ENCODE results near the gene DBF4B. TPM values are rescaled to one million over a fixed set of nuclear protein-coding genes. Genes with fewer than 3 reads are reported as not detected.

DBF4B gene
- total RNA-seq, 2 experiments from 2014 or later, result 1.5 TPM

DNA sequence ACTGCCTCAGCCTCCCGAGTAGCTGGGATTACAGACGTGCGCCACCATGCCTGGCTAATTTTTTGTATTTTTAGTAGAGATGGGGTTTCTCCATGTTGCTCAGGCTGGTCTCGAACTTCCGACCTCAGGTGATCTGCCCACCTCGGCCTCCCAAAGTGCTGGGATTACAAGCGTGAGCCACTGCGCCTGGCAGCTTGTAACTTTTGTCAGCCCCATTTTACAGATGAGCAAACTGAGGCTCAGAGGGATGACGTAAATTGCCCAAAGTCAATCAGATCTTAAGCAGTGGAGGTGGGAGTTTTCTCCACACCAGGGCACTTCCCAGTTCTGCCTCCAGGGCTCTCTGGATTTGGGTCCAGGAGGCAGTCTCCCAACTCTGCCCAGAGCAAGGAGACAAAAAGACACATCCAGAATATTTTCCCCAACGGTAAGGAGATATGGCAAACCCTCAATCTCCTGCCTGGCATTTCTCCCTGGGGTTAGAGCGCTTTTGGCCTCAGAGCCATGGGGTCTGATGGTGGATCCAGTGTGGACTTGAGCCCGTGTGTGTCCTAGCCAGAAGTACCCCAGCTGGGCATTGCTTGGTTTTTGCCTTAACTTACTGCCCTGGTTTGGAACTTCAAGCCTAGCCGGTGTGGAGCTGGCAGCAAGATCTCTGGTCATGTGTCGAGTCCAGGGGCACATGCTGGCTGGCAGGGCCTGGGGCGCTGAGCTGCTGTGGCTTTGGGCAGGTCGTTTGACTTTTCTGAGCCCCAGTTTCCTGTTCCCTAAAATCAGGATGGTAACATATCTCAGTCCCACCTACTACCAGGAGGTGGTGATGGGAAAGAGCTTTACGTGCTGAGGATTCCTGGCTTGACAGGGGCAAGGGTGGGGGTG is 53.7 kb downstream of the DBF4B start:
- no peak overlapping the region for H3K27ac ChIP-seq (ENCODE audit: low read depth in 1 of 2, low read length in 2 of 2)
- DNase-seq, result no peak
- H3K9me3 ChIP-seq (ENCODE audit: control insufficient read depth in 1 of 2, insufficient read depth in 1 of 2, low read length in 2 of 2), result peaks cover 0 to 13% of the 10 kb centered on the region in 2 experiments
- ChIA-PET CTCF (no interaction called here), POLR2A (no interaction called here)
- no peak for ATAC-seq (ENCODE audit: poor library complexity)
- no peaks in the 10 kb centered on the region for H3K9me3 Mint-ChIP-seq
- TF ChIP-seq, protein P1, sequence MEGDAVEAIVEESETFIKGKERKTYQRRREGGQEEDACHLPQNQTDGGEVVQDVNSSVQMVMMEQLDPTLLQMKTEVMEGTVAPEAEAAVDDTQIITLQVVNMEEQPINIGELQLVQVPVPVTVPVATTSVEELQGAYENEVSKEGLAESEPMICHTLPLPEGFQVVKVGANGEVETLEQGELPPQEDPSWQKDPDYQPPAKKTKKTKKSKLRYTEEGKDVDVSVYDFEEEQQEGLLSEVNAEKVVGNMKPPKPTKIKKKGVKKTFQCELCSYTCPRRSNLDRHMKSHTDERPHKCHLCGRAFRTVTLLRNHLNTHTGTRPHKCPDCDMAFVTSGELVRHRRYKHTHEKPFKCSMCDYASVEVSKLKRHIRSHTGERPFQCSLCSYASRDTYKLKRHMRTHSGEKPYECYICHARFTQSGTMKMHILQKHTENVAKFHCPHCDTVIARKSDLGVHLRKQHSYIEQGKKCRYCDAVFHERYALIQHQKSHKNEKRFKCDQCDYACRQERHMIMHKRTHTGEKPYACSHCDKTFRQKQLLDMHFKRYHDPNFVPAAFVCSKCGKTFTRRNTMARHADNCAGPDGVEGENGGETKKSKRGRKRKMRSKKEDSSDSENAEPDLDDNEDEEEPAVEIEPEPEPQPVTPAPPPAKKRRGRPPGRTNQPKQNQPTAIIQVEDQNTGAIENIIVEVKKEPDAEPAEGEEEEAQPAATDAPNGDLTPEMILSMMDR (IDR thresholded peaks at IDR 0.05), result no peak
- H3K4me3 ChIP-seq (ENCODE audit: low read length), result no peak overlapping the region
- H3K36me3 ChIP-seq (ENCODE audit: insufficient read depth, low read length), result no peaks in the 10 kb centered on the region
- H3K36me3 Mint-ChIP-seq (ENCODE audit: low read depth), result no peaks in the 10 kb centered on the region
- no peak overlapping the region for H3K4me3 Mint-ChIP-seq
- no peak overlapping the region for H3K27ac Mint-ChIP-seq
- peaks cover 52% of the 10 kb centered on the region for H3K27me3 Mint-ChIP-seq
- peaks cover 27 to 35% of the 10 kb centered on the region in 2 experiments for H3K27me3 ChIP-seq (ENCODE audit: control insufficient read depth in 1 of 2, insufficient read depth in 2 of 2, low read length in 2 of 2)
- no peaks in the 10 kb centered on the region for H3K4me1 Mint-ChIP-seq (ENCODE audit: low read depth)
- peaks cover 15% of the 10 kb centered on the region for H3K4me1 ChIP-seq (ENCODE audit: insufficient read depth, low read length)
- intact Hi-C loops (cut with DNase I, micrococcal nuclease), result no loop called here

DNA sequence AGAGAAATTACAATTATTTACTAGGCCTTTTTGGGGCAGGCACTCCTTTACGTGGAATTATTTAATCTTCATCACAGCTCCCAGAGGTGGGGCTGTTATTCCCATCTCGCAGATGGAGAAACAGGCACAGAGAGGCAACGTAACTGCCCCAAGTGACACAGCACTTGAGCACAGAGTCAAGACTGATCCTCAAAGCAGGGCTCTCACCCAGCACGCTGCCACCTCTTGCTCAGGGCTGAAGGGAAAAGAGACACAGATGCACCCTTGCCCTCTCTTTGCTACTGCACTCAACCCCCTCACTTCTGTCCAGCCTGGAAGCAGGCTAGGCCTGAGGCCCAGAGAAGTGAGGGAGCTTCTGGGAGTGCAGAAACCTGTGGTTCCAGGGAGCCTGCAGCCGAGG is 54.7 kb downstream of the DBF4B start:
- TF ChIP-seq, protein P1 (IDR thresholded peaks at IDR 0.05), result no peak
- peaks cover 25 to 28% of the 10 kb centered on the region in 2 experiments for H3K27me3 ChIP-seq (ENCODE audit: control insufficient read depth in 1 of 2, insufficient read depth in 2 of 2, low read length in 2 of 2)
- Mint-ChIP-seq H3K27me3 (peaks cover 48% of the 10 kb centered on the region), H3K4me1 (ENCODE audit: low read depth) (no peaks in the 10 kb centered on the region), H3K9me3 (no peaks in the 10 kb centered on the region), H3K4me3 (no peak overlapping the region), H3K27ac (no peak overlapping the region), H3K36me3 (ENCODE audit: low read depth) (no peaks in the 10 kb centered on the region)
- intact Hi-C loops (cut with DNase I, micrococcal nuclease), result no loop called here
- no peaks in the 10 kb centered on the region for H3K36me3 ChIP-seq (ENCODE audit: insufficient read depth, low read length)
- peaks cover 14% of the 10 kb centered on the region for H3K4me1 ChIP-seq (ENCODE audit: insufficient read depth, low read length)
- no peak overlapping the region for H3K4me3 ChIP-seq (ENCODE audit: low read length)
- POLR2A ChIA-PET, result no interaction called here
- DNase-seq (no peak), ATAC-seq (ENCODE audit: poor library complexity) (no peak)
- H3K27ac ChIP-seq (ENCODE audit: low read depth in 1 of 2, low read length in 2 of 2), result no peak overlapping the region
- CTCF ChIA-PET, result no interaction called here
- H3K9me3 ChIP-seq (ENCODE audit: control insufficient read depth in 1 of 2, insufficient read depth in 1 of 2, low read length in 2 of 2), result peaks cover 0 to 12% of the 10 kb centered on the region in 2 experiments

DNA sequence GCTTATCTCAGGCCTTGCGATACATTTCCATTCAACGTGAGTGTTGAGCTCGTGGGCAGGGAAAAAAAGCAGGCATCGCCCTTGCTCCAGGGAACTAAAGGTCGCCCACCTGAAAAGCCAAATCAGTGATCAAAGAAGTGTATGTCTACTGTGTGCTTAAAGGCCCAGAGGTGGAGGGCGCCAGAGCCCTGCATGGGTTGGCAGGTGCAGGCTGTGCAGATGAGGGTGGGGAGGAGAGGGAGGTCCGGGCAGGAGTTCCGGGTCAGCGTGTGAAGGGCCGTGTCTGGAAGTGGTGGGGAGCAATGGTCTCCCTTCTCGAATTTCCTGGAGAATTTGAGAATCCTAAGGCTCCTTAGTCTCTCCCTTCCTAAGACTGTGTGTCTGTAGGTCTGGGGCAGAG is 57.5 kb downstream of the DBF4B start:
- Histone ChIP-seq H3K4me1 (ENCODE audit: insufficient read depth, low read length) (no peaks in the 10 kb centered on the region), H3K9me3 (ENCODE audit: control insufficient read depth in 1 of 2, insufficient read depth in 1 of 2, low read length in 2 of 2) (no peaks in the 10 kb centered on the region), H3K27me3 (ENCODE audit: control insufficient read depth in 1 of 2, insufficient read depth in 2 of 2, low read length in 2 of 2) (peaks cover 7 to 12% of the 10 kb centered on the region in 2 experiments), H3K4me3 (ENCODE audit: low read length) (no peak overlapping the region), H3K27ac (ENCODE audit: low read depth in 1 of 2, low read length in 2 of 2) (no peak overlapping the region), H3K36me3 (ENCODE audit: insufficient read depth, low read length) (no peaks in the 10 kb centered on the region)
- H3K9me3 Mint-ChIP-seq, result no peaks in the 10 kb centered on the region
- no peaks in the 10 kb centered on the region for H3K36me3 Mint-ChIP-seq (ENCODE audit: low read depth)
- ChIA-PET POLR2A (no interaction called here), CTCF (no interaction called here)
- H3K27me3 Mint-ChIP-seq, result peaks cover 44% of the 10 kb centered on the region
- no peak for ATAC-seq (ENCODE audit: poor library complexity)
- no peak overlapping the region for H3K27ac Mint-ChIP-seq
- H3K4me1 Mint-ChIP-seq (ENCODE audit: low read depth), result no peaks in the 10 kb centered on the region
- TF ChIP-seq, protein P1 (IDR thresholded peaks at IDR 0.05), result no peak
- H3K4me3 Mint-ChIP-seq, result no peak overlapping the region
- no peak for DNase-seq
- intact Hi-C loops (cut with DNase I, micrococcal nuclease), result no loop called here
